Endothelial cell (in vitro differentiated cells): Measurements from ENCODE around the gene MYLK. TPM values are rescaled to one million over a fixed set of nuclear protein-coding genes. Genes with fewer than 3 reads are reported as not detected.

Experiments used
- DNase-seq: peaks from one replicate; pipeline ENCODE4 v3.0.0; 2021; ENCODE audit warnings: low spot score
- H3K27ac Mint-ChIP-seq: one replicate; pipeline ENCODE4 v1.8.0; 2021; ENCODE audit warnings: mixed read lengths, inconsistent platforms; ENCODE audit not compliant: unreplicated experiment
- H3K27me3 Mint-ChIP-seq: one replicate; pipeline ENCODE4 v1.8.0; 2021; ENCODE audit warnings: mild to moderate bottlenecking, moderate library complexity, mixed read lengths, inconsistent platforms; ENCODE audit not compliant: unreplicated experiment
- H3K36me3 Mint-ChIP-seq: one replicate; pipeline ENCODE4 v1.8.0; 2021; ENCODE audit warnings: mild to moderate bottlenecking, low read depth, mixed read lengths, inconsistent platforms; ENCODE audit not compliant: unreplicated experiment
- H3K4me1 Mint-ChIP-seq: one replicate; pipeline ENCODE4 v1.8.0; 2021; ENCODE audit warnings: mild to moderate bottlenecking, mixed read lengths, inconsistent platforms; ENCODE audit not compliant: unreplicated experiment
- H3K4me3 Mint-ChIP-seq: one replicate; pipeline ENCODE4 v1.8.0; 2021; ENCODE audit warnings: mild to moderate bottlenecking, mixed read lengths, inconsistent platforms; ENCODE audit not compliant: unreplicated experiment
- H3K9me3 Mint-ChIP-seq: one replicate; pipeline ENCODE4 v1.8.0; 2021; ENCODE audit warnings: mixed read lengths, inconsistent platforms; ENCODE audit not compliant: unreplicated experiment
- total RNA-seq: library from RNA; stranded (reverse); fragmentation: NEBNext Ultra II Directional; extraction: Animal tissue kit (Norgen Biotek cat#: 25700); gene quantifications from one replicate; pipeline ENCODE4 v1.2.1, GENCODE V29; 2021; ENCODE audit not compliant: unreplicated experiment
- TF ChIP-seq, protein P1 (sequence below): fragments of 200-600 bp; sonication (generic); IDR thresholded peaks from one replicate; pipeline ENCODE4 v1.5.0; 2021; ENCODE audit warnings: antibody characterized with exemption; ENCODE audit not compliant: unreplicated experiment

The MYLK gene
- total RNA-seq, 1 donor from 2014 or later, result 7.8 TPM

DNA sequence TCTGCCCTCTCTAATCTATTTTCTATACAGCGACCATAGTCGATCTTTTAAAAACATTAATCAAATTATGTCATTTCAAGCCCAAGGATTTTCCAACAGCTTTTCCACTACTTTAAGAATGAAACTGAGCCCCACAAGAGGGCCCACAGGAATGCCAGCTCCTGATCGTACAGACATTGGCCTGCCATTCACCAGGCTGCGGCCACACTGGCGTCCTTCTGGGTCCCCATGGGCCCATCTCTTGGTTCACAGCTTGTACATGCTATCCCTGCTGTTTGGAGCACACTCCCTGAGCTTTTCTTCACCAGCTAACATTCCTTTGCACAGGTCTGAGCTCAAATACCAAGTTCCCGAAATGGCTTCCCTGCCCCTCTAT, 149.6 kb downstream of the MYLK start:
- H3K36me3 Mint-ChIP-seq, result peaks cover 4% of the 10 kb centered on the region
- H3K9me3 Mint-ChIP-seq, result no peaks in the 10 kb centered on the region
- peaks cover 13% of the 10 kb centered on the region for H3K4me1 Mint-ChIP-seq
- no peaks in the 10 kb centered on the region for H3K27me3 Mint-ChIP-seq
- TF ChIP-seq, protein P1, sequence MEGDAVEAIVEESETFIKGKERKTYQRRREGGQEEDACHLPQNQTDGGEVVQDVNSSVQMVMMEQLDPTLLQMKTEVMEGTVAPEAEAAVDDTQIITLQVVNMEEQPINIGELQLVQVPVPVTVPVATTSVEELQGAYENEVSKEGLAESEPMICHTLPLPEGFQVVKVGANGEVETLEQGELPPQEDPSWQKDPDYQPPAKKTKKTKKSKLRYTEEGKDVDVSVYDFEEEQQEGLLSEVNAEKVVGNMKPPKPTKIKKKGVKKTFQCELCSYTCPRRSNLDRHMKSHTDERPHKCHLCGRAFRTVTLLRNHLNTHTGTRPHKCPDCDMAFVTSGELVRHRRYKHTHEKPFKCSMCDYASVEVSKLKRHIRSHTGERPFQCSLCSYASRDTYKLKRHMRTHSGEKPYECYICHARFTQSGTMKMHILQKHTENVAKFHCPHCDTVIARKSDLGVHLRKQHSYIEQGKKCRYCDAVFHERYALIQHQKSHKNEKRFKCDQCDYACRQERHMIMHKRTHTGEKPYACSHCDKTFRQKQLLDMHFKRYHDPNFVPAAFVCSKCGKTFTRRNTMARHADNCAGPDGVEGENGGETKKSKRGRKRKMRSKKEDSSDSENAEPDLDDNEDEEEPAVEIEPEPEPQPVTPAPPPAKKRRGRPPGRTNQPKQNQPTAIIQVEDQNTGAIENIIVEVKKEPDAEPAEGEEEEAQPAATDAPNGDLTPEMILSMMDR, result no peak
- peak overlapping the region; percentile 75 for H3K27ac Mint-ChIP-seq
- DNase-seq, result no peak
- no peak overlapping the region for H3K4me3 Mint-ChIP-seq

DNA sequence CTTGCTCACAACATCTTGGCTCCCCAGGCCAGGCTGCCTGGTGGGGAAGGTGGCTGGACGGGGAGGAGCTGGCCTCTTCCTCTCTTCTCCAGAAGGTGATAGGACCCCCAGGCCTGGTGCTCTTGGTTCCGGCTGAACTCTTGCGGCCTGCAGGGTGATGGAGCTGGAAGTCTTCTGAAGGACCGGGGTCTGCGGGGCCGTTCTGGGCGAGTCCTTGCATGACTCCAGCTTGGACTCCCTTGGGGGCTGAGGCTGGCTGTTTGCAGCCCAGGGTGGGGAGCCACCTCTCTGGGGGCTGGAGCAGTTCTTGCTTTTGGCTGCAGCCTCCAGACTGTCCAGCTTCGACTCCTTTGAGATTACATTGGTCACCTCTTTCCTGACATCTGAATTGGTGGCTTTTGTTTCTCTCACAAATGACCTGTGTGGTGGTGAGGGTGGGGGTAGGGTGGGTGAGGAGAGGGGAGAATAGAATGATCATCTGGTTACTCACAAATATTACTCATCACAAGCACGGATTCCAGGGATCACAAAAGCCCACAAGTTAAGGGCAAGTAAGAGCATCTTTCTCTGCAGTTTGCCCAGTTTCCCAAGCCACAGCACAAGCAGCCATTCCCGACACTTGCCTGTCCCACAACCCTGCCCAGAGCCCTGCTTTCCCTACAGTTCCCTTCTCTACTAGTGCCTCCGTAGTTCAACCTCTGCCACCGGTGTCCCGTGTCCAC, 150.2 kb downstream of the MYLK start:
- Mint-ChIP-seq H3K27me3 (peaks cover under 1% of the 10 kb centered on the region), H3K9me3 (no peaks in the 10 kb centered on the region), H3K4me3 (no peak overlapping the region), H3K36me3 (peaks cover 4% of the 10 kb centered on the region), H3K4me1 (peaks cover 13% of the 10 kb centered on the region), H3K27ac (peak overlapping the region; percentile 64)
- TF ChIP-seq, protein P1, result no peak
- no peak for DNase-seq

DNA sequence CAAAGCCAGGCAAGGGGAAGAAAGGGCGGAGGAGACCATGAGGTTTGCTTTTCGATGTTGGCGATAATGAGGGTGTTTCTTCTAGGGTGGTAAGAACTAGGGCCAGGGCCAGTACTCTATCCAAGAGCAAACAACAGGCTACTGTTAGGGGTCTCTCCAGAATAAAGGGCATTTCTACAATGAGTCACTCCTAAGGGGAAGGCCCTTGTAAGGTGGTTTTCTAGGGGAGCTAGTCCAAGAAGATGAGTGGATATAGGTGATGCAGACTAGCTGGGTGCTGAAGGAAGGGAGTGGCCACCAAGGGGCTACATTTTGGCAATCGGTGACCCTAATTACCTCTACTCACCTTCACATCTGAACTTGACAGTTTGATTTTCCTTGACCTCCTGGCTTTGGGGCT, 150.8 kb downstream of the MYLK start:
- no peak for DNase-seq
- peaks cover 2% of the 10 kb centered on the region for H3K27me3 Mint-ChIP-seq
- no peak overlapping the region for H3K4me3 Mint-ChIP-seq
- H3K9me3 Mint-ChIP-seq, result no peaks in the 10 kb centered on the region
- TF ChIP-seq, protein P1, result no peak
- H3K36me3 Mint-ChIP-seq, result peaks cover 4% of the 10 kb centered on the region
- H3K4me1 Mint-ChIP-seq, result peaks cover 13% of the 10 kb centered on the region
- no peak overlapping the region for H3K27ac Mint-ChIP-seq

DNA sequence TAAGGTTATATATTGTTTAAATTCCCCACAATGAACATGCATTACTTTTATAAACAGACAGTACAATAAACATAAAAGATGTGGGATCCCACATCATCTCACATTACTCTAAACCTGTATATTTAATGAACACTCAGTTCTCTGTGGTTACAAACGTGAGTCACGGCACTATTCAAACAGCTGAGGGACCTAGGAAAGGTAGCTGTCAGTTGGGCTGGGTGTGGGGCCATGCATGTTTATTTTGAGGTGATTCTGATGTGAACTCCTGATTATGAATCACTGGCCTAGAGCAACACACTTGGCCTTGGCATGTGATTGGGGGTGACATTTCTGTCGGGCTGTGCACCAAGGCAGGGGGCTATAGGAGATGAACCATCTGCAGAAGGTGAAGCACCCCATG, 151.7 kb downstream of the MYLK start:
- TF ChIP-seq, protein P1, result no peak
- Mint-ChIP-seq H3K4me3 (no peak overlapping the region), H3K27me3 (peaks cover 2% of the 10 kb centered on the region), H3K4me1 (peaks cover 13% of the 10 kb centered on the region), H3K36me3 (peaks cover 4% of the 10 kb centered on the region), H3K9me3 (no peaks in the 10 kb centered on the region), H3K27ac (no peak overlapping the region)
- DNase-seq, result no peak

DNA sequence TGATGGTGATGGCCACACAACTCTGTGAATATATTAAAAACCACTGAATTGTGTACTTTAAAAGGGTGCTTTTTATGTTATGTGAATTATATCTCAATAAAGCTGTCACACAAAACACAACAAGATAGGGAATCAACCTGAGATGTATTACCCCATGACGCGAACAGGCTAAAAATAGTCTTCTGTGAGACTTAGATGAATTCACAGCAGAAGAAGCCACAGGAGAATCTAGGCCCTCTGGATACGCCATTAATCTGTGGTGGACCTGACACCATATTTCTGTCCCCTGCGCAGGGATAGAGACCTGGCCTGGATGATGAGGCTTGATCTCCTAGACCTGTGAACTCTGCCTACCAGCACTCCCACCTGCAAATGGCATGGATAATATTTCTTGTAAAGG, 153.3 kb downstream of the MYLK start:
- H3K27me3 Mint-ChIP-seq, result peaks cover 10% of the 10 kb centered on the region
- no peak overlapping the region for H3K4me3 Mint-ChIP-seq
- DNase-seq, result no peak
- TF ChIP-seq, protein P1, result no peak
- peaks cover 7% of the 10 kb centered on the region for H3K4me1 Mint-ChIP-seq
- H3K9me3 Mint-ChIP-seq, result no peaks in the 10 kb centered on the region
- no peaks in the 10 kb centered on the region for H3K36me3 Mint-ChIP-seq
- no peak overlapping the region for H3K27ac Mint-ChIP-seq
